ENCODE measurements around the gene SIGLEC10. TPM values are rescaled to one million over a fixed set of nuclear protein-coding genes. Genes with fewer than 3 reads are reported as not detected.
A peak's percentile ranks its signal among the peaks of the same experiment; 100 is the strongest.

The SIGLEC10 gene
- total RNA-seq, 3 donors from 2014 or later (not counting 1 experiment from before 2014, with no cell fraction given): 1.7 to 28.9 (median 6.6) TPM

- ATAC-seq: peak in 1 of 3 donors; percentile 8
- peak overlapping the region; percentile 96 for H3K27ac ChIP-seq (ENCODE audit: low read length)
- H3K4me3 ChIP-seq (ENCODE audit: low read length): no peak overlapping the region
- intact Hi-C loops (cut with micrococcal nuclease): no loop called here
- no peaks in the 10 kb centered on the region for H3K9me3 Mint-ChIP-seq
- peaks cover 9% of the 10 kb centered on the region for H3K36me3 Mint-ChIP-seq
- no peaks in the 10 kb centered on the region for H3K27me3 Mint-ChIP-seq (ENCODE audit: low read depth in 2 of 2)
- peaks cover 61 to 73% of the 10 kb centered on the region in 2 donors for H3K4me1 Mint-ChIP-seq
- no peak for TF ChIP-seq CTCF (IDR thresholded peaks at IDR 0.05)
- 11% methylated on average over 11 of the region's 11 CpGs for WGBS (ENCODE audit: insufficient coverage)
- H3K36me3 ChIP-seq (ENCODE audit: control insufficient read depth, insufficient read depth, low read length): peaks cover 7% of the 10 kb centered on the region
- peak; percentile 44 to 77 for DNase-seq
- H3K27ac Mint-ChIP-seq: peak overlapping the region; percentile 88 to 94
- peaks cover 78% of the 10 kb centered on the region for H3K4me1 ChIP-seq (ENCODE audit: control insufficient read depth, insufficient read depth, low read length)
- H3K9me3 ChIP-seq (ENCODE audit: control insufficient read depth, insufficient read depth, low read length): no peaks in the 10 kb centered on the region
- H3K27me3 ChIP-seq (ENCODE audit: control insufficient read depth, insufficient read depth, low read length): no peaks in the 10 kb centered on the region
- H3K4me3 Mint-ChIP-seq: peak overlapping the region; percentile 84
These were observed 41.8 kb downstream of the SIGLEC10 start for GRCh38 chr19:51375504-51376221.

- Histone ChIP-seq H3K4me1 (ENCODE audit: control insufficient read depth, insufficient read depth, low read length) (peaks cover 87% of the 10 kb centered on the region), H3K36me3 (ENCODE audit: control insufficient read depth, insufficient read depth, low read length) (peaks cover 7% of the 10 kb centered on the region), H3K27me3 (ENCODE audit: control insufficient read depth, insufficient read depth, low read length) (no peaks in the 10 kb centered on the region), H3K27ac (ENCODE audit: low read length) (peak within 1 kb of the TSS; percentile 96), H3K4me3 (ENCODE audit: low read length) (peak within 1 kb of the TSS; percentile 95), H3K9me3 (ENCODE audit: control insufficient read depth, insufficient read depth, low read length) (no peaks in the 10 kb centered on the region)
- no peak for TF ChIP-seq CTCF (IDR thresholded peaks at IDR 0.05)
- Mint-ChIP-seq H3K27ac (peak within 1 kb of the TSS; percentile 88 to 94), H3K36me3 (peaks cover 18% of the 10 kb centered on the region), H3K27me3 (ENCODE audit: low read depth in 2 of 2) (no peaks in the 10 kb centered on the region), H3K4me3 (peak within 1 kb of the TSS; percentile 98), H3K4me1 (peaks cover 65 to 78% of the 10 kb centered on the region in 2 donors), H3K9me3 (no peaks in the 10 kb centered on the region)
- DNase-seq (peak; percentile 82 to 87), ATAC-seq (peak; percentile 67 to 83 (median 70))
- intact Hi-C loops (cut with micrococcal nuclease): loop anchor here (1.0 kb wide), 3 partner anchors 14 to 68 kb away; partner anchors contain the start of gene LIM2
- WGBS (ENCODE audit: insufficient coverage): 13% methylated on average over 3 of the region's 9 CpGs
These were observed 44.6 kb downstream of the SIGLEC10 start, which contains the start of gene NKG7 for GRCh38 chr19:51372649-51373504. NKG7 (minus strand) TSS chr19:51372654; CDS start chr19:51372535, 119 bp downstream.

- Histone ChIP-seq H3K4me3 (ENCODE audit: low read length) (peak overlapping the region; percentile 95), H3K9me3 (ENCODE audit: control insufficient read depth, insufficient read depth, low read length) (no peaks in the 10 kb centered on the region), H3K36me3 (ENCODE audit: control insufficient read depth, insufficient read depth, low read length) (peaks cover 7% of the 10 kb centered on the region), H3K27ac (ENCODE audit: low read length) (peak overlapping the region; percentile 96), H3K4me1 (ENCODE audit: control insufficient read depth, insufficient read depth, low read length) (peaks cover 93% of the 10 kb centered on the region), H3K27me3 (ENCODE audit: control insufficient read depth, insufficient read depth, low read length) (no peaks in the 10 kb centered on the region)
- 28% methylated on average over 18 of the region's 18 CpGs for WGBS (ENCODE audit: insufficient coverage)
- peak in 1 of 2 donors; percentile 35 for DNase-seq
- H3K27ac Mint-ChIP-seq: peak overlapping the region; percentile 88 to 94
- H3K36me3 Mint-ChIP-seq: peaks cover 18% of the 10 kb centered on the region
- no peaks in the 10 kb centered on the region for H3K9me3 Mint-ChIP-seq
- H3K4me1 Mint-ChIP-seq: peaks cover 65 to 85% of the 10 kb centered on the region in 2 donors
- TF ChIP-seq CTCF (IDR thresholded peaks at IDR 0.05): no peak
- no peaks in the 10 kb centered on the region for H3K27me3 Mint-ChIP-seq (ENCODE audit: low read depth in 2 of 2)
- ATAC-seq: no peak
- intact Hi-C loops (cut with micrococcal nuclease): loop anchor here (1.0 kb wide), 1 partner anchor 22 kb away; no protein-coding TSS in a partner anchor
- peak overlapping the region; percentile 98 for H3K4me3 Mint-ChIP-seq
These were observed 45.3 kb downstream of the SIGLEC10 start for GRCh38 chr19:51372021-51372648.
